K562 (cell line): ENCODE results near the gene TBXAS1. TPM values are rescaled to one million over a fixed set of nuclear protein-coding genes. Genes with fewer than 3 reads are reported as not detected.

Experiments
- ATAC-seq: fragments of 200-7000 bp; cut with Tn5 transposase; 3 replicates; pipeline ENCODE4 v1.9.1; 2020; ENCODE audit warnings: moderate library complexity
- BruUV-seq: library from RNA; stranded (reverse); fragments of 400-500 nt; replicated peaks from 2 replicates; lab custom pipeline; 2021; lab: Mats Ljungman, UMichigan
- CTCF ChIA-PET: fragments of 300-600 bp; formaldehyde crosslinking; extraction: SDS; loops from one replicate; lab custom pipeline; 2021; ENCODE audit warnings: low intra/inter-chr PET ratio; lab: Yijun Ruan, JAX
- POLR2A ChIA-PET: fragments of 300-600, 350-650 bp; sonication (Branson Sonifier 250); formaldehyde crosslinking; extraction: SDS; loops from one replicate; lab custom pipeline; 2021; ENCODE audit warnings: antibody characterized with exemption, inconsistent platforms; lab: Yijun Ruan, JAX
- DNase-seq, 4 experiments: peaks; one replicate each; pipeline versions ENCODE4 v3.0.0 to v3.0.0-alpha.2; 2011 to 2018; ENCODE audit warnings: low spot score in 3 of 4, mixed read lengths in 3 of 4; ENCODE audit errors: extremely low read depth in 1 of 4
- FAIRE-seq: peaks from 2 replicates; lab custom pipeline; 2011; peaks lifted over from hg19 to GRCh38; lab: Jason Lieb, UNC
- H2AFZ ChIP-seq: 2 replicates; pipeline ENCODE4 v1.6.0; 2011; ENCODE audit warnings: low read depth, low read length, control low read depth, inconsistent platforms
- H3K27ac ChIP-seq: fragments of 200-600 bp; 3 replicates; pipeline ENCODE4 v1.8.0; 2011; ENCODE audit warnings: low read depth, mild to moderate bottlenecking, control low read depth, inconsistent platforms, low read length, moderate library complexity, mixed read lengths; ENCODE audit errors: extremely low read depth
- H3K27me3 ChIP-seq, 2 experiments: fragments of 300-600 bp in 1 of 2; 2 replicates in 1 of 2; 3 replicates in 1 of 2; pipeline versions ENCODE4 v1.6.0 to v1.8.0; 2011; ENCODE audit warnings: inconsistent platforms in 2 of 2, low read length in 2 of 2, mild to moderate bottlenecking in 1 of 2, mixed read lengths in 1 of 2, moderate library complexity in 1 of 2; ENCODE audit not compliant: control insufficient read depth in 2 of 2, insufficient read depth in 2 of 2
- H3K36me3 ChIP-seq: fragments of 300-600 bp; 3 replicates; pipeline ENCODE4 v1.8.0; 2011; ENCODE audit warnings: mild to moderate bottlenecking, low read length, inconsistent platforms; ENCODE audit not compliant: control insufficient read depth, insufficient read depth
- H3K4me1 ChIP-seq, 2 experiments: fragments of 200-600 bp in 1 of 2; replicated peaks in 1 of 2; 2 replicates in 1 of 2; 3 replicates in 1 of 2; pipeline versions ENCODE4 v1.5.1 to v1.8.0; 2011; ENCODE audit warnings: inconsistent platforms in 2 of 2, low read length in 2 of 2, mild to moderate bottlenecking in 1 of 2, mixed read lengths in 1 of 2, moderate library complexity in 1 of 2; ENCODE audit not compliant: control insufficient read depth in 2 of 2, insufficient read depth in 2 of 2
- H3K4me2 ChIP-seq: 2 replicates; pipeline ENCODE4 v1.6.1; 2011; ENCODE audit warnings: low read length, control low read depth, inconsistent platforms, mixed read lengths; ENCODE audit not compliant: insufficient read depth
- H3K4me3 ChIP-seq: fragments of 200-600 bp; sonication (generic), shearing (Covaris generic); 2 replicates; pipeline ENCODE4 v1.5.1; 2016; ENCODE audit warnings: control low read depth, inconsistent platforms
- H3K79me2 ChIP-seq: fragments of 200-600 bp; 3 replicates; pipeline ENCODE4 v1.8.0; 2011; ENCODE audit warnings: low read length, inconsistent platforms; ENCODE audit not compliant: control insufficient read depth, insufficient read depth
- H3K9ac ChIP-seq, 2 experiments: 2 replicates each; pipeline versions ENCODE4 v1.6.0 to v1.6.1; 2011; ENCODE audit warnings: low read depth in 2 of 2, low read length in 2 of 2, control low read depth in 1 of 2, inconsistent platforms in 1 of 2, mild to moderate bottlenecking in 1 of 2, mixed read lengths in 1 of 2; ENCODE audit not compliant: insufficient read depth in 1 of 2
- H3K9me1 ChIP-seq: one replicate; pipeline ENCODE4 v1.6.0; 2011; ENCODE audit warnings: inconsistent platforms, mild to moderate bottlenecking, low read length, moderate library complexity; ENCODE audit not compliant: control insufficient read depth, insufficient read depth
- H3K9me3 ChIP-seq: replicated peaks from 2 replicates; pipeline ENCODE4 v1.5.1; 2011; ENCODE audit warnings: low read depth, low read length, inconsistent platforms; ENCODE audit not compliant: control insufficient read depth, insufficient read depth
- H4K20me1 ChIP-seq: replicated peaks from 2 replicates; pipeline ENCODE4 v1.6.1; 2011; ENCODE audit warnings: low read length, inconsistent platforms, mixed read lengths; ENCODE audit not compliant: control insufficient read depth, insufficient read depth
- CBX3 ChIP-seq, 2 experiments: IDR thresholded peaks; 1 replicate in 1 of 2; 2 replicates in 1 of 2; pipeline ENCODE4 v1.6.1; 2012; ENCODE audit warnings: inconsistent platforms in 2 of 2, low read length in 2 of 2, borderline replicate concordance in 1 of 2, control low read depth in 1 of 2
- FOXK1 ChIP-seq: sonication (generic); formaldehyde crosslinking; IDR thresholded peaks from 2 replicates; pipeline ENCODE4 v1.8.0; 2022; ENCODE audit warnings: missing genetic modification reagents, mild to moderate bottlenecking, borderline replicate concordance
- GABPA ChIP-seq: fragments of 200-800 bp; sonication (Bioruptor generic); conservative IDR thresholded peaks from 2 replicates; pipeline ENCODE4 v1.6.1; 2016; ENCODE audit warnings: low read depth, missing genetic modification characterization, missing compliant biosample characterization
- GTF2A2 ChIP-seq: IDR thresholded peaks from 2 replicates; pipeline ENCODE4 v1.6.1; 2016; ENCODE audit warnings: mild to moderate bottlenecking, missing genetic modification characterization, missing compliant biosample characterization
- HDAC6 ChIP-seq: IDR thresholded peaks from 2 replicates; pipeline ENCODE4 v1.6.1; 2012; ENCODE audit warnings: low read depth, mild to moderate bottlenecking, control low read depth, inconsistent platforms, low read length, moderate library complexity
- HNRNPLL ChIP-seq: fragments of 200-400 bp; formaldehyde crosslinking; IDR thresholded peaks from 2 replicates; pipeline ENCODE4 v1.6.1; 2017; ENCODE audit warnings: low read length, low read depth, mild to moderate bottlenecking; ENCODE audit not compliant: poor library complexity, severe bottlenecking
- HSF4 ChIP-seq: fragments of 250-450 bp; sonication (Bioruptor Pico); IDR thresholded peaks from 2 replicates; pipeline ENCODE4 v2.1.2; 2022; ENCODE audit warnings: mild to moderate bottlenecking, moderate library complexity, borderline replicate concordance
- IFI16 ChIP-seq: fragments of 250-450 bp; sonication (Bioruptor Pico); IDR thresholded peaks from 2 replicates; pipeline ENCODE4 v2.1.2; 2022; ENCODE audit warnings: mild to moderate bottlenecking, inconsistent platforms
- MAFG ChIP-seq: fragments of 450-650 bp; conservative IDR thresholded peaks from 2 replicates; pipeline ENCODE4 v1.6.1; 2016; ENCODE audit warnings: missing genetic modification characterization, missing compliant biosample characterization
- POLR2AphosphoS5 ChIP-seq: IDR thresholded peaks from 2 replicates; pipeline ENCODE4 v1.6.1; 2011; ENCODE audit warnings: mild to moderate bottlenecking, low read depth, low read length, moderate library complexity; ENCODE audit not compliant: control insufficient read depth, insufficient read depth
- ZNF140 ChIP-seq: fragments of 250-450 bp; sonication (Bioruptor Pico); IDR thresholded peaks from 2 replicates; pipeline ENCODE4 v1.8.0; 2021; ENCODE audit warnings: moderate library complexity, mild to moderate bottlenecking, inconsistent platforms
- ZNF77 ChIP-seq: fragments of 250-450 bp; sonication (Bioruptor Pico); IDR thresholded peaks from 2 replicates; pipeline ENCODE4 v1.5.0; 2020
- WGBS: fragments of 100-300 bp; shearing (Covaris generic); methylation state at CpG from one replicate; pipeline ENCODE4 v1.1.6; 2016; ENCODE audit warnings: low coverage, mixed read lengths; ENCODE audit not compliant: insufficient coverage; ENCODE audit errors: missing lambda C conversion rate; 5-methylcytosine and 5-hydroxymethylcytosine counted together
- in situ Hi-C: fragments of 300-500 bp; cut with MboI; formaldehyde crosslinking; loops from 4 replicates; pipeline ENCODE4 v1.15.0; 2018; ENCODE audit warnings: inconsistent platforms, mixed read lengths
- intact Hi-C: fragments of 100-400 bp; cut with micrococcal nuclease; formaldehyde crosslinking; loops from 2 replicates; pipeline ENCODE4 v1.14.2; 2022
- polyA plus RNA-seq, 8 experiments: library from polyadenylated mRNA; depleted of rRNA in 4 of 8; stranded (reverse) in 5 of 8; unstranded in 3 of 8; fragments of >200 nt; fragmentation: Nextera tagmentation in 2 of 8; fragmentation: Illumina TruSeq in 1 of 8; extraction: Ambion mirVana in 2 of 8; extraction: Trizol in 1 of 8; gene quantifications; 2 replicates each; pipeline versions ENCODE4 v1.2.1 to v1.2.3, GENCODE V29; 2011 to 2014; ENCODE audit warnings: inconsistent platforms in 1 of 8, missing spikeins in 1 of 8
- total RNA-seq, 7 experiments: library from RNA; depleted of rRNA in 6 of 7; stranded (reverse); fragments of >200 nt in 6 of 7; fragmentation: Illumina TruSeq in 2 of 7; extraction: Trizol in 2 of 7; gene quantifications; 2 replicates each; pipeline versions ENCODE4 v1.2.1 to v1.2.3, GENCODE V29; 2011 to 2021; ENCODE audit warnings: low replicate concordance in 1 of 7
- TF ChIP-seq, protein P1 (sequence below): fragments of 450-650 bp; IDR thresholded peaks from 2 replicates; pipeline ENCODE4 v1.6.1; 2016; ENCODE audit warnings: missing biosample characterization, missing genetic modification characterization
- TF ChIP-seq, protein P2 (sequence below): sonication (generic); formaldehyde crosslinking; IDR thresholded peaks from 2 replicates; pipeline ENCODE4 v1.8.0; 2022; ENCODE audit warnings: missing genetic modification reagents, mild to moderate bottlenecking, borderline replicate concordance
- TF ChIP-seq, protein P3 (sequence below): fragments of 250-450 bp; sonication (Bioruptor Pico); IDR thresholded peaks from 2 replicates; pipeline ENCODE4 v1.9.0; 2021; ENCODE audit warnings: mild to moderate bottlenecking, inconsistent platforms
- TF ChIP-seq, protein P4 (sequence below): fragments of 450-650 bp; conservative IDR thresholded peaks from 2 replicates; pipeline ENCODE4 v1.6.1; 2016; ENCODE audit warnings: missing genetic modification characterization, low read depth, mild to moderate bottlenecking, control low read depth, missing compliant biosample characterization

The TBXAS1 gene
- total and polyA plus RNA-seq, 9 of the 15 experiments (the other 6 are each of a cell fraction or from before 2014, with no cell fraction given) = 1.1 to 8.3 (median 1.9) TPM

DNA sequence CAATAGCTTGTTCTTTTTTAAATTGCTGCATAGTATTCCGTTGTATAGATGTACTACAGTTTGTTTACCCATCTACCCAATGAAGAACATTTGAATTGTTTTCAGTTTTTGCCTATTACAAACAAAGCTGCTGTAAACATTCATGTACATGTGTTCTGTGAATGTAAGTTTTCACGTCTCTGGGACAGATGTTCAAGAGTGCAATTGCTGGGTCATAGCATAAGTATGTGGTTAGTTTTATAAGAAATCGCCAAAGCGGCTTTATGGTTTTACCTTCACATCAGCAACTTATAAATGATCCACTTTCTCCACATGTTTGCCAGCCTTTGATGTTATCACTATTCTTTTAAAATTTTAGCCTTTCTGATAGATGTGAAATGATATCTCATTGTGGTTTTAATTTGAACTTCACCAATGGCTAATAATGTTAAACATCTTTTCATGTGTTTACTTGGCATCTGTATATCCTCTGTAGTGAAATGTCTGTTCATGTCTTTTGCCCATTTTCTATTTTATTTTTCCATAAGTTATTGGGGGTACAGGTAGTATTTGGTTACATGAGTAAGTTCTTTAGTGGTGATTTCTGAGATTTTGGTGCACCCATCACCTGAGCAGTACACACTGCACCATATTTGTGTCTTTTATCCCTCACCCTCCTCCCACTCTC, 73.5 kb downstream of the TBXAS1 start:
- no peaks in the 10 kb centered on the region for H3K27me3 ChIP-seq
- no peak for DNase-seq
- no peak for ATAC-seq
- no peak overlapping the region for H3K4me2 ChIP-seq
- FAIRE-seq = no peak
- no peaks in the 10 kb centered on the region for H3K36me3 ChIP-seq
- no peaks in the 10 kb centered on the region for H3K9me1 ChIP-seq
- no peaks in the 10 kb centered on the region for H4K20me1 ChIP-seq
- H3K9me3 ChIP-seq = peaks cover 16% of the 10 kb centered on the region
- no TSS peak for BruUV-seq
- POLR2A ChIA-PET = no interaction called here
- no peak overlapping the region for H3K9ac ChIP-seq
- no peak overlapping the region for H2AFZ ChIP-seq
- no peak overlapping the region for H3K4me3 ChIP-seq
- H3K27ac ChIP-seq = no peak overlapping the region
- CTCF ChIA-PET = no interaction called here
- no peaks in the 10 kb centered on the region for H3K79me2 ChIP-seq
- intact Hi-C loops (no loop called here), in situ Hi-C loops (no loop called here)
- H3K4me1 ChIP-seq = no peaks in the 10 kb centered on the region
- WGBS = 72% methylated on average over 4 of the region's 4 CpGs
- TF ChIP-seq, protein P1, sequence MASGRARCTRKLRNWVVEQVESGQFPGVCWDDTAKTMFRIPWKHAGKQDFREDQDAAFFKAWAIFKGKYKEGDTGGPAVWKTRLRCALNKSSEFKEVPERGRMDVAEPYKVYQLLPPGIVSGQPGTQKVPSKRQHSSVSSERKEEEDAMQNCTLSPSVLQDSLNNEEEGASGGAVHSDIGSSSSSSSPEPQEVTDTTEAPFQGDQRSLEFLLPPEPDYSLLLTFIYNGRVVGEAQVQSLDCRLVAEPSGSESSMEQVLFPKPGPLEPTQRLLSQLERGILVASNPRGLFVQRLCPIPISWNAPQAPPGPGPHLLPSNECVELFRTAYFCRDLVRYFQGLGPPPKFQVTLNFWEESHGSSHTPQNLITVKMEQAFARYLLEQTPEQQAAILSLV (tag) = no peak
- TF ChIP-seq HDAC6 = no peak
- no peak for TF ChIP-seq FOXK1 (CRISPR knock-in tag)
- no peak for TF ChIP-seq POLR2AphosphoS5
- no peak for TF ChIP-seq HSF4 (CRISPR knock-in tag)
- no peak for TF ChIP-seq HNRNPLL
- TF ChIP-seq CBX3 (IDR thresholded peaks at IDR 0.05; ENCODE audit: borderline replicate concordance in 1 of 2, low read length in 2 of 2) = peak in 1 of 2 experiments; percentile 44; a peak in 1 of 3 replicates
- TF ChIP-seq ZNF77 (CRISPR knock-in tag) = no peak
- TF ChIP-seq, protein P2, sequence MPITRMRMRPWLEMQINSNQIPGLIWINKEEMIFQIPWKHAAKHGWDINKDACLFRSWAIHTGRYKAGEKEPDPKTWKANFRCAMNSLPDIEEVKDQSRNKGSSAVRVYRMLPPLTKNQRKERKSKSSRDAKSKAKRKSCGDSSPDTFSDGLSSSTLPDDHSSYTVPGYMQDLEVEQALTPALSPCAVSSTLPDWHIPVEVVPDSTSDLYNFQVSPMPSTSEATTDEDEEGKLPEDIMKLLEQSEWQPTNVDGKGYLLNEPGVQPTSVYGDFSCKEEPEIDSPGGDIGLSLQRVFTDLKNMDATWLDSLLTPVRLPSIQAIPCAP (CRISPR knock-in tag) = 0 out of 2 replicates have a peak, but pooled peaks have one; percentile 18
- TF ChIP-seq ZNF140 (CRISPR knock-in tag) = no peak
- TF ChIP-seq, protein P3, sequence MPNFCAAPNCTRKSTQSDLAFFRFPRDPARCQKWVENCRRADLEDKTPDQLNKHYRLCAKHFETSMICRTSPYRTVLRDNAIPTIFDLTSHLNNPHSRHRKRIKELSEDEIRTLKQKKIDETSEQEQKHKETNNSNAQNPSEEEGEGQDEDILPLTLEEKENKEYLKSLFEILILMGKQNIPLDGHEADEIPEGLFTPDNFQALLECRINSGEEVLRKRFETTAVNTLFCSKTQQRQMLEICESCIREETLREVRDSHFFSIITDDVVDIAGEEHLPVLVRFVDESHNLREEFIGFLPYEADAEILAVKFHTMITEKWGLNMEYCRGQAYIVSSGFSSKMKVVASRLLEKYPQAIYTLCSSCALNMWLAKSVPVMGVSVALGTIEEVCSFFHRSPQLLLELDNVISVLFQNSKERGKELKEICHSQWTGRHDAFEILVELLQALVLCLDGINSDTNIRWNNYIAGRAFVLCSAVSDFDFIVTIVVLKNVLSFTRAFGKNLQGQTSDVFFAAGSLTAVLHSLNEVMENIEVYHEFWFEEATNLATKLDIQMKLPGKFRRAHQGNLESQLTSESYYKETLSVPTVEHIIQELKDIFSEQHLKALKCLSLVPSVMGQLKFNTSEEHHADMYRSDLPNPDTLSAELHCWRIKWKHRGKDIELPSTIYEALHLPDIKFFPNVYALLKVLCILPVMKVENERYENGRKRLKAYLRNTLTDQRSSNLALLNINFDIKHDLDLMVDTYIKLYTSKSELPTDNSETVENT (CRISPR knock-in tag) = no peak
- TF ChIP-seq GABPA (tag) = no peak
- no peak for TF ChIP-seq GTF2A2
- no peak for TF ChIP-seq IFI16 (CRISPR knock-in tag)
- no peak for TF ChIP-seq MAFG (tag)
- TF ChIP-seq, protein P4, sequence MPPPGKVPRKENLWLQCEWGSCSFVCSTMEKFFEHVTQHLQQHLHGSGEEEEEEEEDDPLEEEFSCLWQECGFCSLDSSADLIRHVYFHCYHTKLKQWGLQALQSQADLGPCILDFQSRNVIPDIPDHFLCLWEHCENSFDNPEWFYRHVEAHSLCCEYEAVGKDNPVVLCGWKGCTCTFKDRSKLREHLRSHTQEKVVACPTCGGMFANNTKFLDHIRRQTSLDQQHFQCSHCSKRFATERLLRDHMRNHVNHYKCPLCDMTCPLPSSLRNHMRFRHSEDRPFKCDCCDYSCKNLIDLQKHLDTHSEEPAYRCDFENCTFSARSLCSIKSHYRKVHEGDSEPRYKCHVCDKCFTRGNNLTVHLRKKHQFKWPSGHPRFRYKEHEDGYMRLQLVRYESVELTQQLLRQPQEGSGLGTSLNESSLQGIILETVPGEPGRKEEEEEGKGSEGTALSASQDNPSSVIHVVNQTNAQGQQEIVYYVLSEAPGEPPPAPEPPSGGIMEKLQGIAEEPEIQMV (tag) = no peak
